Measurements from ENCODE around the gene KCNC1. TPM values are rescaled to one million over a fixed set of nuclear protein-coding genes. Genes with fewer than 3 reads are reported as not detected.

KCNC1 gene
- total and polyA plus RNA-seq, 2 of the 13 experiments (the other 11 are each of a cell fraction or from before 2014, with no cell fraction given), result 0.01 to 0.04 TPM

GRCh38 chr11:17799147-17799546 lies 64.6 kb downstream of the KCNC1 start:
- POLR2A ChIA-PET, result no interaction called here
- H3K79me2 ChIP-seq (ENCODE audit: insufficient read depth, low read length), result no peaks in the 10 kb centered on the region
- ATAC-seq (no peak), DNase-seq (ENCODE audit: low spot score) (no peak), FAIRE-seq (no peak)
- 100% methylated on average over 5 of the region's 5 CpGs for WGBS (ENCODE audit: low lambda C conversion rate)
- TF ChIP-seq ZNF446 (CRISPR knock-in tag; IDR thresholded peaks at IDR 0.05) (no peak), TAF1 (CRISPR knock-in tag; IDR thresholded peaks at IDR 0.05) (no peak), MBNL3 (CRISPR knock-in tag; conservative IDR thresholded peaks at IDR 0.05) (no peak), SMAD3 (CRISPR knock-in tag; IDR thresholded peaks at IDR 0.05) (no peak), AHR (CRISPR knock-in tag; IDR thresholded peaks at IDR 0.05) (no peak), RFX3 (CRISPR knock-in tag; IDR thresholded peaks at IDR 0.05) (no peak), MAF1 (CRISPR knock-in tag; IDR thresholded peaks at IDR 0.05; ENCODE audit: borderline replicate concordance) (no peak), CBX2 (IDR thresholded peaks at IDR 0.05; ENCODE audit: low read depth, low read length) (no peak), CBX2 (CRISPR knock-in tag; IDR thresholded peaks at IDR 0.05; ENCODE audit: low read depth) (no peak), FOSL1 (CRISPR knock-in tag; IDR thresholded peaks at IDR 0.05; ENCODE audit: borderline replicate concordance) (no peak)
- no peaks in the 10 kb centered on the region for H3K9me3 ChIP-seq (ENCODE audit: low read length)
- peaks cover 0 to 13% of the 10 kb centered on the region in 2 experiments; a peak in 2 of 5 replicates for H3K36me3 ChIP-seq (replicated peaks in 1 of 2; ENCODE audit: control insufficient read depth in 1 of 2, insufficient read depth in 2 of 2, low read length in 2 of 2)
- BruUV-seq (replicated peaks), result no TSS peak
- intact Hi-C loops (cut with micrococcal nuclease; ENCODE audit: unreplicated experiment), result no loop called here
- CTCF ChIA-PET (ENCODE audit: low intra/inter-chr PET ratio, low total read pairs), result no interaction called here
- no peaks in the 10 kb centered on the region for H3K4me1 ChIP-seq (ENCODE audit: insufficient read depth, low read length)
- no peaks in the 10 kb centered on the region for H4K20me1 ChIP-seq (ENCODE audit: insufficient read depth, low read length)
- H3K4me3 ChIP-seq (replicated peaks in 1 of 3; ENCODE audit: insufficient read depth in 1 of 3, low read depth in 2 of 3, low read length in 3 of 3), result no peak overlapping the region
- no peak overlapping the region for H3K27ac ChIP-seq (ENCODE audit: extremely low read length, insufficient read depth, low read length)
- no peak overlapping the region for H3K4me2 ChIP-seq (ENCODE audit: low read depth, low read length)
- no peak overlapping the region for H2AFZ ChIP-seq (ENCODE audit: low read length)
- no peak overlapping the region for H3K9ac ChIP-seq (ENCODE audit: insufficient read depth, low read depth, low read length)
- H3K27me3 ChIP-seq (ENCODE audit: control insufficient read depth in 1 of 2, insufficient read depth in 2 of 2, low read length in 2 of 2), result no peaks in the 10 kb centered on the region
- in situ Hi-C loops (cut with HindIII; ENCODE audit: extremely low pct_ligation_motif_present, low pct_unique_long_range_greater_than_20kb), result no loop called here

GRCh38 chr11:17801166-17801565 lies 66.6 kb downstream of the KCNC1 start:
- H3K79me2 ChIP-seq (ENCODE audit: insufficient read depth, low read length), result no peaks in the 10 kb centered on the region
- H3K27ac ChIP-seq (ENCODE audit: extremely low read length, insufficient read depth, low read length), result no peak overlapping the region
- DNase-seq (ENCODE audit: low spot score), result no peak
- no peaks in the 10 kb centered on the region for H3K4me1 ChIP-seq (ENCODE audit: insufficient read depth, low read length)
- no peaks in the 10 kb centered on the region for H4K20me1 ChIP-seq (ENCODE audit: insufficient read depth, low read length)
- FAIRE-seq, result no peak
- no peak overlapping the region for H3K4me2 ChIP-seq (ENCODE audit: low read depth, low read length)
- ChIA-PET CTCF (ENCODE audit: low intra/inter-chr PET ratio, low total read pairs) (no interaction called here), POLR2A (no interaction called here)
- WGBS (ENCODE audit: low lambda C conversion rate), result 87% methylated on average over 4 of the region's 4 CpGs
- H3K9ac ChIP-seq (ENCODE audit: insufficient read depth, low read depth, low read length), result no peak overlapping the region
- no peak for ATAC-seq
- peaks cover 0 to 13% of the 10 kb centered on the region in 2 experiments; a peak in 2 of 5 replicates for H3K36me3 ChIP-seq (replicated peaks in 1 of 2; ENCODE audit: control insufficient read depth in 1 of 2, insufficient read depth in 2 of 2, low read length in 2 of 2)
- no peaks in the 10 kb centered on the region for H3K27me3 ChIP-seq (ENCODE audit: control insufficient read depth in 1 of 2, insufficient read depth in 2 of 2, low read length in 2 of 2)
- in situ Hi-C loops (cut with HindIII; ENCODE audit: extremely low pct_ligation_motif_present, low pct_unique_long_range_greater_than_20kb) (no loop called here), intact Hi-C loops (cut with micrococcal nuclease; ENCODE audit: unreplicated experiment) (no loop called here)
- TF ChIP-seq ZNF292 (CRISPR knock-in tag; IDR thresholded peaks at IDR 0.05; ENCODE audit: borderline replicate concordance, low read depth) (no peak), THYN1 (CRISPR knock-in tag; IDR thresholded peaks at IDR 0.05; ENCODE audit: borderline replicate concordance, low read depth) (no peak), TGIF2 (CRISPR knock-in tag; IDR thresholded peaks at IDR 0.05) (no peak), ZNF337 (CRISPR knock-in tag; IDR thresholded peaks at IDR 0.05; ENCODE audit: borderline replicate concordance, low read depth) (no peak), SMYD3 (CRISPR knock-in tag; IDR thresholded peaks at IDR 0.05) (no peak), NFKBIZ (CRISPR knock-in tag; IDR thresholded peaks at IDR 0.05) (no peak), MAFF (IDR thresholded peaks at IDR 0.05; ENCODE audit: low read depth, low read length) (no peak), RCOR2 (CRISPR knock-in tag; IDR thresholded peaks at IDR 0.05) (no peak), ZNF644 (CRISPR knock-in tag; IDR thresholded peaks at IDR 0.05; ENCODE audit: low read depth) (no peak)
- BruUV-seq (replicated peaks), result no TSS peak
- H3K4me3 ChIP-seq (replicated peaks in 1 of 3; ENCODE audit: insufficient read depth in 1 of 3, low read depth in 2 of 3, low read length in 3 of 3), result no peak overlapping the region
- no peaks in the 10 kb centered on the region for H3K9me3 ChIP-seq (ENCODE audit: low read length)
- H2AFZ ChIP-seq (ENCODE audit: low read length), result no peak overlapping the region

Measured in HepG2 (cell line).